Mesenchymal stem cell (in vitro differentiated cells and primary cell): ENCODE results near the gene IFITM10.

Experiments
- DNase-seq: peaks from one replicate; pipeline ENCODE4 v3.0.0-alpha.2; 2013
- H2AFZ ChIP-seq: one replicate; pipeline ENCODE4 v1.6.1; 2013; ENCODE audit warnings: low read depth, mild to moderate bottlenecking, control low read depth, inconsistent platforms, low read length, moderate library complexity
- H2AK5ac ChIP-seq: 2 replicates; pipeline ENCODE4 v1.6.1; 2013; ENCODE audit warnings: low read length, moderate library complexity, mild to moderate bottlenecking, inconsistent platforms; ENCODE audit not compliant: severe bottlenecking
- H2BK120ac ChIP-seq: one replicate; pipeline ENCODE4 v1.6.1; 2013; ENCODE audit warnings: low read depth, mild to moderate bottlenecking, inconsistent platforms, low read length, moderate library complexity
- H2BK12ac ChIP-seq, 2 experiments: one replicate each; pipeline ENCODE4 v1.6.1; 2013; ENCODE audit warnings: inconsistent platforms in 2 of 2, low read length in 2 of 2, mild to moderate bottlenecking in 2 of 2, moderate library complexity in 2 of 2, control low read depth in 1 of 2
- H2BK15ac ChIP-seq: one replicate; pipeline ENCODE4 v1.6.1; 2013; ENCODE audit warnings: mild to moderate bottlenecking, low read depth, inconsistent platforms; ENCODE audit not compliant: poor library complexity, severe bottlenecking
- H2BK5ac ChIP-seq: 2 replicates; pipeline ENCODE4 v1.6.1; 2013; ENCODE audit warnings: low read depth, mild to moderate bottlenecking, low read length, control low read depth, inconsistent platforms; ENCODE audit not compliant: poor library complexity, severe bottlenecking
- H3K14ac ChIP-seq, 2 experiments: one replicate each; pipeline ENCODE4 v1.6.1; 2013; ENCODE audit warnings: inconsistent platforms in 2 of 2, low read length in 2 of 2, control low read depth in 1 of 2, mild to moderate bottlenecking in 1 of 2, moderate library complexity in 1 of 2
- H3K18ac ChIP-seq, 2 experiments: one replicate each; pipeline ENCODE4 v1.6.1; 2013; ENCODE audit warnings: inconsistent platforms in 2 of 2, low read length in 2 of 2, control low read depth in 1 of 2, low read depth in 1 of 2, mild to moderate bottlenecking in 1 of 2
- H3K23ac ChIP-seq, 2 experiments: one replicate each; pipeline ENCODE4 v1.6.1; 2013; ENCODE audit warnings: inconsistent platforms in 2 of 2, low read length in 2 of 2, mild to moderate bottlenecking in 2 of 2, moderate library complexity in 2 of 2, control low read depth in 1 of 2
- H3K27ac ChIP-seq: 2 replicates; pipeline ENCODE4 v1.5.1; 2013; ENCODE audit warnings: mild to moderate bottlenecking, moderate library complexity, low read length, control low read depth, inconsistent platforms; ENCODE audit not compliant: poor library complexity, severe bottlenecking
- H3K27me3 ChIP-seq, 2 experiments: 2 replicates each; pipeline versions ENCODE4 v1.6.1 to v1.7.0; 2013; ENCODE audit warnings: low read length in 2 of 2, mild to moderate bottlenecking in 2 of 2, moderate library complexity in 2 of 2, control low read depth in 1 of 2, inconsistent platforms in 1 of 2; ENCODE audit not compliant: control insufficient read depth in 1 of 2, insufficient read depth in 1 of 2
- H3K36me3 ChIP-seq, 2 experiments: 2 replicates each; pipeline versions ENCODE4 v1.6.1 to v1.7.0; 2013; ENCODE audit warnings: low read length in 2 of 2, control low read depth in 1 of 2, inconsistent platforms in 1 of 2, low read depth in 1 of 2, mild to moderate bottlenecking in 1 of 2; ENCODE audit not compliant: insufficient read depth in 2 of 2, control insufficient read depth in 1 of 2
- H3K4ac ChIP-seq, 2 experiments: one replicate each; pipeline ENCODE4 v1.6.1; 2013; ENCODE audit warnings: inconsistent platforms in 2 of 2, low read length in 2 of 2, mild to moderate bottlenecking in 2 of 2, moderate library complexity in 2 of 2, control low read depth in 1 of 2, low read depth in 1 of 2
- H3K4me1 ChIP-seq: 2 replicates; pipeline ENCODE4 v1.6.1; 2013; ENCODE audit warnings: low read depth, low read length, control low read depth; ENCODE audit not compliant: control insufficient read depth, insufficient read depth
- H3K4me2 ChIP-seq: 2 replicates; pipeline ENCODE4 v1.6.1; 2013; ENCODE audit warnings: low read length, mild to moderate bottlenecking, inconsistent platforms; ENCODE audit not compliant: poor library complexity, severe bottlenecking
- H3K4me3 ChIP-seq, 2 experiments: 2 replicates each; pipeline versions ENCODE4 v1.5.1 to v1.7.0; 2013; ENCODE audit warnings: low read length in 2 of 2, mild to moderate bottlenecking in 2 of 2, control low read depth in 1 of 2, low read depth in 1 of 2; ENCODE audit not compliant: insufficient read depth in 1 of 2
- H3K79me1 ChIP-seq: replicated peaks from 2 replicates; pipeline ENCODE4 v1.6.1; 2013; ENCODE audit warnings: mild to moderate bottlenecking, control low read depth, low read length, inconsistent platforms; ENCODE audit not compliant: poor library complexity, severe bottlenecking
- H3K9ac ChIP-seq: 2 replicates; pipeline ENCODE4 v1.7.0; 2013; ENCODE audit warnings: mild to moderate bottlenecking, low read length, moderate library complexity
- H3K9me3 ChIP-seq: 2 replicates; pipeline ENCODE4 v1.7.0; 2013; ENCODE audit warnings: mild to moderate bottlenecking, low read length; ENCODE audit not compliant: control insufficient read depth
- H4K8ac ChIP-seq: one replicate; pipeline ENCODE4 v1.6.1; 2013; ENCODE audit warnings: inconsistent platforms, mild to moderate bottlenecking, low read length, moderate library complexity
- H4K91ac ChIP-seq: one replicate; pipeline ENCODE4 v1.6.1; 2013; ENCODE audit warnings: mild to moderate bottlenecking, low read length, inconsistent platforms
- WGBS: methylation state at CpG from one replicate; pipeline ENCODE4 v1.1.7; 2013; ENCODE audit warnings: mixed read lengths; 5-methylcytosine and 5-hydroxymethylcytosine counted together

IFITM10 gene

GRCh38 chr11:1765871-1766718, 15.7 kb upstream of the IFITM10 start:
- Histone ChIP-seq H3K27me3 (no peaks in the 10 kb centered on the region), H2BK5ac (no peak overlapping the region), H2AK5ac (no peak overlapping the region), H3K4ac (peak overlapping the region in 1 of 2 experiments; percentile 41), H3K14ac (no peak overlapping the region), H3K4me1 (peaks cover 35% of the 10 kb centered on the region), H2AFZ (no peak overlapping the region), H2BK120ac (no peak overlapping the region), H2BK12ac (peak overlapping the region in 1 of 2 experiments; percentile 68), H3K9me3 (no peaks in the 10 kb centered on the region), H3K36me3 (peaks cover 6 to 9% of the 10 kb centered on the region in 2 experiments), H3K18ac (no peak overlapping the region), H3K79me1 (peaks cover 20% of the 10 kb centered on the region), H3K4me2 (no peak overlapping the region), H3K27ac (no peak overlapping the region), H2BK15ac (peak overlapping the region; percentile 78), H3K4me3 (no peak overlapping the region), H4K8ac (no peak overlapping the region), H4K91ac (peak overlapping the region; percentile 75), H3K23ac (no peak overlapping the region), H3K9ac (no peak overlapping the region)
- WGBS: 87% methylated on average over 28 of the region's 28 CpGs
- DNase-seq: no peak

DNA sequence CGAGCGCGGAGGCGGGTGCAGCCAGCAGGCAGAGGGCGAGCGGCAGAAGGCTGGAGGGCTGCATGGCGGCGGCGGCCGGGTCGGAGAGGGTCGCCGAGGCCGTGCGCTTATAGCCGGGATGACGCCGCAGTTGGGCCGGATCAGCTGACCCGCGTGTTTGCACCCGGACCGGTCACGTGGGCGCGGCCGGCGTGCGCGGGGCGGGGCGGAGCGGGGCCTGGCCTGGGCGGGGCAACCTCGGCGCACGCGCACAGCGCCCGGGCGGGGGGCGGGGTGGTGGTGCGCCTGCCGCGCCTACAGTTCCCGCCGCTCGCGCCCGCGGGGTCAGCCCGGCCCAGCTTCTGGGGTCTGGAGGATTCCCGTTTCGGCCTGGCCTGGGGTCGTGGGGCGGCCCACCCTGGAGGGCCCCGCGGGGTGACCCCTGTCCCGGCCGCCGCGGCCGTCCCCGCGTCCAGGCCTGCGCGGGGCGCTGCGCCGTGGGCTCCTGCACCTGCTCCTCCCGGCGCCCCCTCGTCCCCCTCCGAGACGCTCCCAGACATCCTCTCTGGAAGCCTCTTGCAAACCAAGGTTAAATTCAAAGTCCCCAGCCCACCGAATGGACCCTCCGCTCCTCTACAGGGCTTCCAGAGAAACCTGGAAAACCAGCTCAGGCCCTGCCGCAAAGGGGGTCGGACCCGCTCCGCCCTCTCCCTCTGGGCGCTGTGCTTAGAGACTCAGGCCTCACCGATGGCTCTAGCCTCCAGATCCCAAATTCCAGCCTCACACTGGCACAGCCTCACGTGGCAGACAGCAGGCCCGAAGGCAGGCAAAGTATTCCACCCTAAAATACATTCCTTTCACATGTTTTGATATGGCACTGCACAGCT, 13.6 kb upstream of the IFITM10 start, which contains the start of gene CTSD:
Gene CTSD, minus strand, starts transcription at position 132 of the 866 bp plus-strand sequence. Its CDS starts 68 bp downstream, at position 64.
- Histone ChIP-seq H3K27ac (no peak within 1 kb of the TSS), H2BK12ac (peak within 1 kb of the TSS; percentile 61 to 95), H4K91ac (peak within 1 kb of the TSS; percentile 96), H4K8ac (peak within 1 kb of the TSS; percentile 95), H3K27me3 (no peaks in the 10 kb centered on the region), H3K4ac (peak within 1 kb of the TSS; percentile 73 to 96), H3K4me2 (peak within 1 kb of the TSS; percentile 84), H2BK15ac (peak within 1 kb of the TSS; percentile 67), H3K9ac (peak within 1 kb of the TSS; percentile 85), H2BK120ac (peak within 1 kb of the TSS; percentile 96), H3K79me1 (peaks cover 33% of the 10 kb centered on the region), H2AFZ (peak within 1 kb of the TSS; percentile 68), H3K36me3 (peaks cover 24 to 29% of the 10 kb centered on the region in 2 experiments), H2AK5ac (peak within 1 kb of the TSS; percentile 63), H3K14ac (peak within 1 kb of the TSS; percentile 68 to 98), H2BK5ac (peak within 1 kb of the TSS; percentile 35), H3K4me1 (peaks cover 50% of the 10 kb centered on the region), H3K18ac (peak within 1 kb of the TSS; percentile 88 to 94), H3K23ac (peak within 1 kb of the TSS; percentile 54 to 79), H3K4me3 (peak within 1 kb of the TSS; percentile 89 to 94), H3K9me3 (no peaks in the 10 kb centered on the region)
- peak; percentile 70 for DNase-seq
- 4% methylated on average over 60 of the region's 85 CpGs for WGBS

GRCh38 chr11:1763336-1763795, 13.0 kb upstream of the IFITM10 start:
- peak overlapping the region; percentile 35 for H2BK5ac ChIP-seq
- peak overlapping the region; percentile 84 for H3K4me2 ChIP-seq
- H3K23ac ChIP-seq: peak overlapping the region; percentile 54 to 79
- H3K9me3 ChIP-seq: no peaks in the 10 kb centered on the region
- H3K4me1 ChIP-seq: peaks cover 55% of the 10 kb centered on the region
- H3K4me3 ChIP-seq: peak overlapping the region; percentile 89 to 94
- H3K27ac ChIP-seq: no peak overlapping the region
- peak overlapping the region; percentile 85 for H3K9ac ChIP-seq
- DNase-seq: no peak
- peaks cover 33% of the 10 kb centered on the region for H3K79me1 ChIP-seq
- H3K36me3 ChIP-seq: peaks cover 30 to 36% of the 10 kb centered on the region in 2 experiments
- H3K27me3 ChIP-seq: no peaks in the 10 kb centered on the region
- H2AFZ ChIP-seq: no peak overlapping the region
- no peak overlapping the region for H2AK5ac ChIP-seq
- H2BK15ac ChIP-seq: peak overlapping the region; percentile 67
- WGBS: 5% methylated on average over 32 of the region's 32 CpGs
- peak overlapping the region; percentile 96 for H4K91ac ChIP-seq
- peak overlapping the region; percentile 95 for H4K8ac ChIP-seq
- peak overlapping the region; percentile 68 to 98 for H3K14ac ChIP-seq
- peak overlapping the region; percentile 22 to 71 for H2BK12ac ChIP-seq
- peak overlapping the region; percentile 88 to 94 for H3K18ac ChIP-seq
- H3K4ac ChIP-seq: peak overlapping the region; percentile 73 to 96
- H2BK120ac ChIP-seq: peak overlapping the region; percentile 96
